Stimulated activated CD4-positive, alpha-beta T cell treated with anti-CD3 and anti-CD28 coated beads, Interleukin-15, amount 100 ng/mL, for 24 hours (primary cell): Measurements from ENCODE around the gene ALDH3A1.

ENCODE experiments used
- DNase-seq: peaks from one replicate; pipeline ENCODE4 v3.0.0-alpha.2; 2020

The ALDH3A1 gene

GRCh38 chr17:19718613-19719354 is 29.3 kb downstream of the ALDH3A1 start:
- no peak for DNase-seq

GRCh38 chr17:19718041-19718612 is 30.0 kb downstream of the ALDH3A1 start:
- no peak for DNase-seq

GRCh38 chr17:19717411-19717908 is 30.6 kb downstream of the ALDH3A1 start:
- no peak for DNase-seq

DNA sequence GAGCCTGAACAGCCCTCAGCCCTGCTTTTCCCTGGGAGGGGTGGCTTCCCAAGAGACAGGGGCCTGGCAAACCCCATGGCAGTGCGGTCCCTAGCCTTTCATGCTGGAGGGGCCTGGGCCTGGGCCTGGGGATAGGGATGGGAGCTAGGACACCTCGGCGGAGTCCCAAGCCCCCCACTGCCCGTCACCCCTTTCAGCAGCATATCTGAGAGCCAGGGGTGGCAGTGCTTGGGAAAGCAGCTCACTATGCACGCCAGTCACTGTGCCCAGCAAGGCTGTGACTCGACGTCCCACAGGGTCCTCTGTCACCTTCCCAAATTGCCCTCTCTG is 31.1 kb downstream of the ALDH3A1 start:
- no peak for DNase-seq

DNA sequence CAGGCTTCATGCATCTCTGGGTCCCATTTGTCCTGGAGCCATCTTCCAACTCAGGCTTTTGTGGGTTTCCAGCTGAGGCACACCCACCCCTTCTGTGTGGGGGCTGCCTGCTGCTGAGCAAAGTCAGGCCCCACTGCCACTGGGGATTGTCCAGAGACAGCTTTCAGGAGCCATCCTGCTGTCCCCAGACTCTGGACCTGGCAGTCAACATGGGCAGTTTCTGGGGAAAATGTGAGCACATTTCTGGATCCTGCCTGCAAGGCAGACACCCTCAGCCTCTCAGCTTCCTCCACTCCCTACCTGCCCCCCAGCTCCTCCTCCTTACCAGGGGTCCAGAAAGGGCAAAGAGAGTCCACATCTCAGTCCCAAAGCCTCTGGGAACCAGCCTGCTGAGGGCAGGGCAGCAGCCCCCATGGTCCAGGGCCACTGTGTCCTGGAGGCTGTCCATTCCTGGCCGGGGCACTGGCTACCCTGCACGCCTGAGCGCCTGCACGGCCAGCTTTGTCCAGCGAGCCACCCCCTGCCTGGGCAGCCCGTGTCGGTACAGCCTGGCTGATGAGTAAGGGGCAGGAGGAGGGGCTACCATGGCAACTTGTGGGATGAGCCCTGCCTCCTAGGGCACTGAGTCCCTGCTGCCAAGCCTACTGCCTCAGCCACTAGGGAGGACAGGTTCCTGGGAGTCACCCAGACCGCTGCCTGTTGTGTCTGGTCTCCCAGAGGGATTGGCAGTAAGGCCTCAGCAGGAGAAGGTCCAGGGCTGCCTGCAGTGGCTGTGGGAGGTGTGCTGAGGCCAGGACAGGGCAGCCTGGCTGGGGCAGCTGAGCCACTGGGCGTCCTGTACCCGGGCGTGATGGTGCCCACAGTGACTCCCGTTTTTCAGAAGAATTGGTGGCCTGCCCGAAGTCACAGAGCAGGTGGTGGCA is 31.7 kb downstream of the ALDH3A1 start, which contains the start of gene SLC47A2:
TSS of gene SLC47A2 (minus strand) at position 477 of the 923 bp plus-strand sequence. CDS start at position 448, 29 bp downstream.
- no peak for DNase-seq

GRCh38 chr17:19714542-19715411 is 33.3 kb downstream of the ALDH3A1 start:
- DNase-seq, result no peak

DNA sequence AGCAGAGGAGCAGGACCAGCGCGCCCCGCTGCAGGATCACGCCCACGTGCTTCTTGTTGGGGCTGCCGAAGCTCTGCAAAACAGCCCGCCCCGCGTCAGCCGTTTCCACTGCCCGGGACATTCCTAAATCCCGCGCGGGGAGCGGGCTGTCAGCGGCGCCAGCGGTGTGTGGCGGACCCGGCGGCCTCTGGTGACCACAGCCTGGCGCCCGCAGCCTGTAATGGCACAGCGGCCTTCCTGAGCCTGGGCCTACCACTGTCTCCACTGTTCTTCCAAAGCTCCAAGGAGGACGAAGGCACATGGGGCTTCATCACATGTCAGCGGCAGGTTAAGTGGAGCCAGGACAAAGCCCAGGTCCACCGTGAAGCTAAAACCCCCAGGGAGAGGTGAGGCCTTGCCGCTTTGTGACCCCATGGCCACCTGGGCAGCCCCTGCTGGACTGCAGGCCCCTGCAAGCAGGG is 34.2 kb downstream of the ALDH3A1 start:
- no peak for DNase-seq

DNA sequence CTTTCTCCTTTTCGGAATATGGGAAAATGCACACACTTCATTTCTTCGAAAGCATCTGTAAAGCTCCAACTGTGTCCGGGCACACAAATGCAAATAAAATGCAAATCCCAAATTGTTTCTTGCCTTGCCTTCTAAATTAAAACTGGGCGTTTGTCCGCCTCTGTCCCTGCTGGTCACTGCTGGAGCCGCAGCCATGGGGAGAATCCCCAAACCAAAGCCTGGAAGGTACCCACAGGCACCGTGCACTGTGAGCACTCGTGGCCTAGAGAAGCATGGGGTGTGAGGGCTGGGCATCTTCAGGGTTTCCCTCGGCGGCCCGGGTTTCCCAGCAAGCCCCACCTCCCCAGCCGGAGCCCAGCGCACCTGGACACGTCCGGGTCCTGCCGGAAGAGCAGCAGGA is 34.6 kb downstream of the ALDH3A1 start:
- DNase-seq, result no peak

- DNase-seq, result no peak
These were observed 35.6 kb downstream of the ALDH3A1 start for GRCh38 chr17:19712436-19713004.

DNA sequence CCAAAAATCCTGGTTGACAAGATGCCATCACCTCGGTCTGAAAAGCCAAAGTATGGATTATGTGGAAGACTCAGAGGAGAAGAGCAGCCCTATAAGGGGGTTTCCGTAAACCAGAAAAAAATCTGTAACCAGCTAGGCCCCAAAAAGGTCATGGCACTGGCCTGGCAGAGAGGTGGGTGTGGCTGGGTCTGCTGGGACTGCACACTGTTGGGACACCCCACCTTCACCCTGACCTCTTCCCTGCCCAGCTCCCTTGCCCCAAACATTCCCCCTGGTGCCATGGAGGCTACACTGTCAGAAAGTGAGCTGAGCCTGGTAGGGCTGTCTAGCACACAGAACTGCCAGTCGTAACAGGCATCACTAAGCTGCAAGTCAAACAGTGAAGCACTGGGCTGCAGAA is 38.3 kb downstream of the ALDH3A1 start:
- DNase-seq, result no peak

- DNase-seq, result no peak
These were observed 39.5 kb downstream of the ALDH3A1 start for GRCh38 chr17:19708431-19709175.

DNA sequence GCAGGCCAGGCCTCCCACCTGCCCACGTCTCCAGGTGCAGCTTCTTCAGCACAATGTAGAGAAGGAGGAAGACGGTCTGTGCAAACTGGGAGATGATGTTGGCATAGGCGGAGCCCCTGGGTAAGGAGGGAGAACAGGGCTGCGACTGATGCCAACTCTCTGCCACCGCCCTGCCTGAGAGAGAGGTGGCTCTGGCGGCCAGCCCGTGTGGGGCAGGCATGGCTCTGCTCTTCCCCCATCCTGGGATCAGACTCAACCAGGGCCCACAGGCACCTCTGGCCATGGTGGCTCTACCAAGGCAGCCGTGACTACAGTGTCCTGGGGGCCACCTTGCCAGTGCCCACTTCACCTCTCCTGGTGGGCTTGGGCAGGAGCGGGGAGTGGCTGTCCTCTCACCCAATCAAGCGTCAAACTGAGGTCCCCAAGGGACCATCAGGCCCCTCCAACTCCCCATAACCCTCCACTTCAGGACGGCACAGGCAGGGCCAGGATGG is 40.3 kb downstream of the ALDH3A1 start:
- no peak for DNase-seq

DNA sequence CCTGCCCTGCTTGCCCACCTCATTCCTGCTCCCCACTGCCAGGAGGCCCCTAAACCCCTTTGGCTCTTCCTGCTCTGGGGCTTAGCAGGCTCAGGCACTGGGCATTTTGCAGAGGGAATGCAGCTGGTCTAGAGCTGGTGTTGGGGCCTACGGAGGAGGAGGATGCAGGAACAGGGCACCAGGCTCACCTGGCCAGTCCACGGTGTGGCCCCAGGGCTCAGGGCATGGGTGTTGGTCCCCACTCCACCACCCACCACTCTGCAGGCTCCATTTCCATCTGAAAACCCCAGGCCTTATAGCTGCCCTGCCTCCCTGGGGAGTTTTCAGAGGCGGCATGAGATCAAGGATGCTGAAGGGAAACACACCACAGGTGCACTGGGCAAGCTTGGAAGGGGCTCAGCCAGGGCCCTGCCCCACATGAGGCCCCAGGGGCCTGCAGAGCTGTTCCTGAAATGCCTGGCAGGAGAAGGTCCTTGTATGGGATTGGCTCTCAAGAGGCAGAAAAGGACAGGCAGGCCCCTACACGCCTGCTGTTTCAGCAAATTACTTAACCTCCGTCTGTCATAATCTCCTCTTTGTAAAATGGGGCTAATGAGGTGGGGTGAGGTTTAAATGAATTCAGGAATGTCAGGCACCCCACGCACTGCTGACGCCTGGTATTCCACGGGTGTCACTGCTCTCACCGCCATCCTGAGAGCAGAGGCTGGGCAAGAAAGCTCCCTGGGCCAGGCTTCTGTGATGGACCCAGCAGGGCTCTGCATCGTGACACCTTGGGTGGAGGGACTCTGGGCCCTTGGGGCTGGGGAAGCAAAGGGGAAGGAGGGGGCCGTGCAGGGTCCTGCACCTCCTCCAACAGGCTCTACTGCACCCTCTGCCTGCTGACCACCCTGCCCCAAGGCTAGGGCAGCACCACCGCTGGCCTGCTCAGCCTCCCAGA is 41.0 kb downstream of the ALDH3A1 start:
- no peak for DNase-seq

DNA sequence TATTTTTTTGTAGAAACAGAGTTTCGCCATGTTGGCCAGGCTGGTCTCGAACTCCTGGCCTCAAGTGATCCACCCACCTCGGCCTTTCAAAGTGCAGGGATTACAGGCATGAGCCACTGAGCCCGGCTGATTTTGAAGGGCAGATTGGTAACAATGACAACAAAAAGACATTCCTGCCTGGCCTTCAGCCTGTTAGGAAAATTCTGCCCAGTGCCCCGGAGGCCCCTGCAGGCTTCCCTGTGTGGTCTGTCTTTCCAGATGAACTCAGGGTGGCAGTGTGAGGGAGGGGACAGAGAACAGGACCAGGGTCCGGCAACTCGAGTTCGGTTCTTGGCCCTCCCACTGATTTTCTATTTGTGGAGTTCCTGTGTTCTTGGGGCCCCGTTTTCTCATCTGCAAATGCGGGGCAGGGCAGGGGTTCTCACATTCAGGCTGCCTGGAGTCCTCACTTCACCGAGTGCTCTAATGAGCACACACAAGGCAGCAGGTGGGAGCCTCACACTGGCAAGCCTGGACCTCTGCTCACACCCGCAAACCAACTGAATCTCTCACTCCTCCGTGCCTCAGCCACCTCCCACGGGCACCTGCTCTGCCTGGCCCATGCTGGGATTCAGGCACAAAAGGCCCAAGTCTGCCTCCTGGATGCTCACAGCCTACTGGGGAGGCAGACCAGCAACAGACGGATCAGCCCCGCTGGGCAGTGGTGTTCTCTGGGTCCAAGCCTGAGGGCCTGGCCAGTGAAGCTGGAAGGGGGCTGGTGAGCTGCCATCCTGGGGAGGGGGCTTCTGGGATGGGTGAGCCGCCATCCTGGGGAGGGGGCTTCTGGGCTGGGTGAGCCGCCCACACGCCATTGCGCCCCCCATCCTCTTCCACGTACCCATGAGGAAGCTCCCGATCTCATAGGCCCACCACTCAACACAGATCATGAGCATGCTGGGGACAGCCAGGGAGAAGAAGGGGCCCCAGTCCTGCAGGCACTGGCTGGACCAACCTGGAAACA is 42.0 kb downstream of the ALDH3A1 start:
- no peak for DNase-seq

DNA sequence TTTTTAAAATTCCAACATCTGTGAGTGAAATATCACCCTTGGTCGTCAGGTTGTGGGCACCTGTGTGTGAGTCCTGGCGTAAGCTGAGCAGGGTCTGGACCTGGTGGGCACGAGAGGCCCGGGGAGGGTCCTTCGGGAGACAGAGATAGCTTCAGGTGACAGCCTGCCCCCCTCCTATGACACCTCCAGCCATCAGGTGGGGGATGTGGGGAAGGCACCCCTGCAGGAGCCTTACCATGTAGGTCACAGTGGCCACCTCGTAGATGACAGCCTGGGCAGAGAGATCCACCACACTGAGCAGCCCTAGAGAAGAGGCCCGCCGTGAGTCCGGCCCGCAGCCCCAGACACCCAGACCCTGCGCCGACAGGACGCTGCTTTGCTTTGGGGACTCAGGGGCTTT is 42.9 kb downstream of the ALDH3A1 start:
- DNase-seq, result no peak

GRCh38 chr17:19703828-19704613 is 44.1 kb downstream of the ALDH3A1 start:
- DNase-seq, result no peak

- no peak for DNase-seq
These were observed 44.8 kb downstream of the ALDH3A1 start for GRCh38 chr17:19703106-19703827.
